Right ventricle myocardium inferior (tissue), 1 donor: Measurements from ENCODE around the gene EMC7. TPM values are rescaled to one million over a fixed set of nuclear protein-coding genes. Genes with fewer than 3 reads are reported as not detected.
"Not testable (repeated sequence)": the region's sequence is repeated elsewhere in the genome, so short reads cannot be mapped to it uniquely, and the experiment has no call there.

Experiments
- ATAC-seq: fragments of 200-7000 bp; cut with Tn5 transposase; one replicate; pipeline ENCODE4 v1.9.1; 2020; ENCODE audit warnings: mild to moderate bottlenecking, moderate library complexity
- DNase-seq: peaks from one replicate; pipeline ENCODE4 v3.0.0; 2021; ENCODE audit errors: missing footprints
- intact Hi-C: fragments of 100-400 bp; cut with DNase I; formaldehyde crosslinking; loops from one replicate; pipeline ENCODE4 v1.11.0; 2022
- long read RNA-seq: library from polyadenylated mRNA; unstranded; transcript quantifications from one replicate; pipeline ENCODE4 v2.0.0, GENCODE V29; 2021
- total RNA-seq: library from RNA; stranded (reverse); fragmentation: NEBNext Ultra II Directional; extraction: Animal tissue kit (Norgen Biotek cat#: 25700); gene quantifications from one replicate; pipeline ENCODE4 v1.2.1, GENCODE V29; 2021
- donor health status: DM: no; HTN: yes; CAD: no; lungs with severe emphysema.

EMC7 gene
- 65.1 TPM for total RNA-seq
- long read RNA-seq, transcript EMC7-201 (5 exons, 1,155 nt): major isoform, 26 of 30 reads
- long read RNA-seq, partial matches to known transcripts: 0 of 30 reads
- long read RNA-seq, other reads (novel, unspliced or antisense): 4 of 30 reads

GRCh38 chr15:34101366-34102174, at the start of gene EMC7, which contains the start of gene PGBD4:
EMC7 (minus strand) TSS chr15:34101862; CDS start chr15:34101839, 23 bp downstream.
PGBD4 (plus strand) TSS chr15:34102083; CDS start chr15:34102532, 449 bp downstream.
- DNase-seq: peak; percentile 99
- intact Hi-C loops: loop anchor here (1.0 to 5.0 kb wide), 3 partner anchors 123 to 866 kb away; partner anchors contain the start of genes AQR and LPCAT4
- peak; percentile 100 for ATAC-seq

DNA sequence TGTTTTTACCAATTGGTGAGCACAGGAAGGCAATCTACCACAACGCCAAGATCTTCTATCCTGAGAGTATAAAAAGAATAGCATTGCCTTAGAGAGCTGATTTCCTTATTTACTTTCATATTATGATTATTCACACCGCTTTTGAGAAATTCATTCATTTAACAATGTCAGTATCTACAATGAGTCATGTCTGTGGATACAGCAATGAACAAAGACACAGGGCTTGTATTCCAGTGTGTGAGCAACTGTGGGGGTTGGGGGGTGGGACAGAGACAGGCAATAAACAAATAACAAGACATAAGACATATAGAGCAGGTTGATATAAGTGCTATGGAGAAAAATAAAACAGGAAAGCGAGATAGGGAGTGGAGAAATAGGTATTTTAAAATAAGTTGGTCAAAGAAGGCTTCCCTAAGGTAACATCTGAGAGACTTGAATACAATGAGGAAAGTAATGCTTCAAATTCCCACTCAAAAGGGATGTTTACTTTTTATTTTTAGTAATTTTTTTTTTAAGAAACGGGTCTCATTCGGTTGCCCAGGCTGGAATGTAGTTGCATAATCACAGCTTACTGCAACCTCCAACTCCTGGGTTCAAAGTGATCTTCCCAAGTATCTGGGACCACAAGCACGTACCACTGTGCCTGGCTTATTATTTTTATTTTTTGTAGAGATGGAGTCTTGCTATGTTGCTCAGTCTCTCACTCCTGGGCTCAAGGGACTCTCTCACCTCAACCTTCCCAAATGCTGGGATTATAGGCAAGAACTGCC, 45.9 kb upstream of the EMC7 start:
- DNase-seq (no peak), ATAC-seq (no peak)
- intact Hi-C loops: no loop called here

GRCh38 chr15:34133511-34133910, 31.8 kb upstream of the EMC7 start:
- DNase-seq: no peak
- ATAC-seq: no peak
- intact Hi-C loops: no loop called here

GRCh38 chr15:34132881-34133280, 31.2 kb upstream of the EMC7 start:
- ATAC-seq: no peak
- intact Hi-C loops: no loop called here
- DNase-seq: no peak

GRCh38 chr15:34128898-34129297, 27.2 kb upstream of the EMC7 start:
- intact Hi-C loops: no loop called here
- ATAC-seq: no peak
- no peak for DNase-seq

DNA sequence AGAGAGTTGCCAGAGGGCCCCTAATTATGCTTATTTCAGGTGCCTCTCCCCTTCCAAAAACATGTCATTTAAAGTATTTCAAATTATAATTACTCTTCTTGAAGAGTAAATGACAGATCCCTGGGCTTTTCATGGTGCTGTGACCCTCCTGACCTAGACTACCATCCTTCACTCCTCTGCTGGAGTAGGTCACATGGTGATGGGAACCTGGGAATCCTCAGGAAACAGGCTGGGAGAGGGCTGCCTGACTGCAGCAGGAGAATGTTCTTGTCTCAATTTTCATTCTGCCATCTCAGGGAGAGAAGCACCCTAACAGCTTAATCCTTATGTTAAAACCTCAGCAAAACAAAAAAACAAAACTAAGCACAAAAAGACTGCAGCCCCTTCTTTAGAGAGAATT, 24.9 kb upstream of the EMC7 start:
- no peak for DNase-seq

GRCh38 chr15:34125945-34126344, 24.3 kb upstream of the EMC7 start:
- DNase-seq: no peak
- no peak for ATAC-seq
- intact Hi-C loops: no loop called here

More for the DNA sequence above, 24.9 kb upstream of the EMC7 start:
- intact Hi-C loops: no loop called here
- ATAC-seq: no peak

DNA sequence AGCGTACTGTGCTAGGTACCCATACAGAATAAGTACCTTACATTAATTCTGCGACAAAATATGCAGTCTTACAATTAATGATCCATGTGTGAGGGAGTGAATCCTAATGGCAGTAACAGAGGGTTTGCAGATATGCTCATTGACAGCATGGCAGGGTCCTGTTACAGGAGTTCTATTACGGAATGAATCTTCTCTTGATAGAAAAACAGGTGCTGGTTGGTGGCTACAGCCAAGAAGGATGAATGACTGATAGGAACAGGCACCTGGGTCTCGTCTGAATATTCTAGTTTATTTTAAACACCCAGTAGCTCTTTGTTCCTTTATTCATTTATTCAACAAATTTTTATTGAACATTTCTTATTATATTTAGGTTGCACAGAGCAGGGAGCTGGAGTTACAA, 23.0 kb upstream of the EMC7 start:
- intact Hi-C loops: no loop called here
- ATAC-seq: no peak

GRCh38 chr15:34122771-34123183, 21.1 kb upstream of the EMC7 start:
- DNase-seq: no peak
- intact Hi-C loops: no loop called here
- no peak for ATAC-seq

More for the DNA sequence above, 23.0 kb upstream of the EMC7 start:
- DNase-seq: no peak

- intact Hi-C loops, ATAC-seq, DNase-seq: not testable (repeated sequence)
Observed at GRCh38 chr15:34121786-34122185, 20.1 kb upstream of the EMC7 start.

GRCh38 chr15:34120420-34120819, 18.8 kb upstream of the EMC7 start:
- DNase-seq, ATAC-seq, intact Hi-C loops: not testable (repeated sequence)

- ATAC-seq: no peak
- DNase-seq: no peak
- intact Hi-C loops: no loop called here
Observed at GRCh38 chr15:34119291-34119690, 17.6 kb upstream of the EMC7 start.

DNA sequence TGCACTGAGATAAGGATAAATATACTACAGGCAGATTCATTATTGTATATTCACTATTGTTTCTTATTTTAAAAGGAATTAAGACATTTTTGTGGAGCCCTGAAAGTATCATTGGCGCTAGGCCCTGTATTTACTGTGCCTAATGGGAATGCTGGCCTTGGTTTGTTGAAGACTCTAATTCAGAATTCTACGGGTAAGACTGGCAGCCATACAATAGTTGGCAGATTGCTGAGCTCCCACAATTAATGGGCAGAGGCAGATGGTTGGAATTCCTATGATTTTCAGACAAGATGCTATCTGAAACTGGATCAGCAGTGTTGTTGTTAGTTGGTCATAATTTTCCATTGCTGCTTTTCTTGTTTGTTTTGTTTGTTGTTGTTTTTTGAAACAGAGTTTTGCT, 15.0 kb upstream of the EMC7 start:
- no peak for DNase-seq
- no peak for ATAC-seq
- intact Hi-C loops: no loop called here

DNA sequence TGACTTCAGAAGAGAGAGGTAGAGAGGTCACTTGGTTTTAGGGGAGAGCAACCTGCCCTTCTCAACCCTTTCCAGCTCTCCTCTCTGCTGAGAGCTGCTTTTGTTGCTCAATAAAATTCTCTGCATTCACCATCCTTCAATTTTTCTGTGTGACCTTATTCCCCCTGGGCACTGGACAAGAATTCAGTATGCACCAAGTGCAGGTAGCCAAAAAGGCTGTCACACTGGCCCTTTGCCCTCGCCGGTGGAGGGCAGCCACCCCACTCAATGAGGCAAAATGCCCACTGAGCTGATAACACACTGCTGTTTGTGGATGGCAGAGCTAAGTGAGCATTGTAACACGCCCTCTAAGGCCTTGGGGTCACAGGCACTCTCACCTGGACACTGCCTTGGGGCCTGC, 13.1 kb upstream of the EMC7 start:
- intact Hi-C loops: no loop called here
- DNase-seq (no peak), ATAC-seq (no peak)

DNA sequence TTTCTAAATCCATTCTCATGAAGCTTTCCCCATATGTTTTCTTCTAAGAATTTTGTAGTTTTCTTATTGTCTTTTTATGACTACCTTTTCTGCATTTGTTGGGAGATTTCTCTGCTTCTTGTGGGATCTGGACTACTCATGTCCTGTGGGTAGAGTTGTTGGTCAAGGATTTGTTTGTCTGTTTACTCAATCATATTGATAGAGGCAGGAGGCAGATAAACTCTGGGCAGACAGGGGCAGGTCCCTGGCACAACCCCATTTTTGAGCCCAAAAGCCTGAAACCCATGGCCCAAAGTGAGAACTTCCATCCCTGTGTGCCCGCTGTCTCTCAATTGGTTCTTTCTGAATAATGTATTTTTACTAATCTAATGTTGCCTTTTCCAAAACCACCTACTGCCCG, 12.6 kb upstream of the EMC7 start:
- intact Hi-C loops: no loop called here
- ATAC-seq (no peak), DNase-seq (no peak)

DNA sequence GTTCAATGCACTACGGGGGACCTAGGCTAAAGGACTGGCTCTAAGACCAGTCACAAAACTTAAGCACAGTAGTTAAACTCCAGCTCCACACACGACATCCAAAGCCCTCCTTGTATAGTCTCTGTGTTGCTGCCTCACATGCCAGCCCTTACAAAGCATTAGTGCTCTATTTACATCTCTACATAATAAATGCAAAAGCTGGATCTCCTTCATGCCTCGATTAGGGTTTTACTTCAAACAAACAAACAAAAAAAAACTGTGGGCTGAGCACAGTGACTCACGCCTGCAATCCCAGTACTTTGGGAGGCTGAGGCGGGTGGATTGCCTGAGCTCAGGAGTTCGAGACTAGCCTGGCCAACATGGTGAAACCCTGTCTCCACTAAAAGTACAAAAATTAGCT, 9.8 kb upstream of the EMC7 start:
- no peak for ATAC-seq

GRCh38 chr15:34109797-34110663, 8.4 kb upstream of the EMC7 start:
- ATAC-seq: no peak
- intact Hi-C loops: no loop called here
- no peak for DNase-seq

More for the DNA sequence above, 9.8 kb upstream of the EMC7 start:
- DNase-seq: no peak
- intact Hi-C loops: no loop called here

GRCh38 chr15:34107315-34107714, 5.7 kb upstream of the EMC7 start:
- ATAC-seq: no peak
- intact Hi-C loops: no loop called here
- no peak for DNase-seq

DNA sequence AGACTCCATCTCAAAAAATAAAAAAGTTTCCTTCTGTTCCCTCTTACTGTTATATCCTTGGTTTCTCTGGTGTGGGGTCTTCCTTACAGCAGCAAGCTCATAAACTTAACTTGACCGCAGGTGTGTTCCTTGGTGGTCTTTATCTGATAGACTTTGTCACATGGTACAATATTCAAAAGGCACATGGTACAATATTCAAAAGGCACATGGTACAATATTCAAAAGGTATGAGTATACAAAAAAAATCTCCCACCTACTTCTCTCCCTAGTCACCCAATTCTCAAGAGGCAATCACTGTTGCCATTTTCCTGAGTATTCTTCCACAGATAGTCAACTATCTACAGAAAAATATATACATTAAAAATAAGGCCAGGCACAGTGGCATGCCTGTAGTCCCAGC, 4.8 kb upstream of the EMC7 start:
- ATAC-seq (no peak), DNase-seq (no peak)
- intact Hi-C loops: no loop called here
